Measurements from ENCODE around the gene MAN2C1.

DNA sequence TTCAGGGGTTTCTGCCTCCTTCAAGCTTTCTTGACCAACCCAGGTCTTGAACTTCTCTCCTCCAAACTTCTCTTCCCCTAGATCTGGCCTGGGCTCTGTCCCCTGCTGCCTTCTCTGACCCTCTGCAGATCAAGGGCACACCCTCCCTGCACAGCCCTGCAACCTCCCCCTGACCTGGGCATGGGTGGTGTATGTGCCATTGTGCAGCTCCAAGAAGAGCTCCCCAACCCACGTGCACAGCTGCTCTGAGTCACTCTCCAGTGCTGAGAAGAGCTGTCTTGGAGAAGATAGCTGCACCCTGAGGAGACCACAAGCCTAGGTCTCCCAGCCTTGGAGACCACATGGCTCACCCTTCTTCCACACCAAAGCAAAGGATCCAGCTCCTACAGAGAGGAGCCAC lies 8.0 kb downstream of the MAN2C1 start:
- TF ChIP-seq, protein P1, sequence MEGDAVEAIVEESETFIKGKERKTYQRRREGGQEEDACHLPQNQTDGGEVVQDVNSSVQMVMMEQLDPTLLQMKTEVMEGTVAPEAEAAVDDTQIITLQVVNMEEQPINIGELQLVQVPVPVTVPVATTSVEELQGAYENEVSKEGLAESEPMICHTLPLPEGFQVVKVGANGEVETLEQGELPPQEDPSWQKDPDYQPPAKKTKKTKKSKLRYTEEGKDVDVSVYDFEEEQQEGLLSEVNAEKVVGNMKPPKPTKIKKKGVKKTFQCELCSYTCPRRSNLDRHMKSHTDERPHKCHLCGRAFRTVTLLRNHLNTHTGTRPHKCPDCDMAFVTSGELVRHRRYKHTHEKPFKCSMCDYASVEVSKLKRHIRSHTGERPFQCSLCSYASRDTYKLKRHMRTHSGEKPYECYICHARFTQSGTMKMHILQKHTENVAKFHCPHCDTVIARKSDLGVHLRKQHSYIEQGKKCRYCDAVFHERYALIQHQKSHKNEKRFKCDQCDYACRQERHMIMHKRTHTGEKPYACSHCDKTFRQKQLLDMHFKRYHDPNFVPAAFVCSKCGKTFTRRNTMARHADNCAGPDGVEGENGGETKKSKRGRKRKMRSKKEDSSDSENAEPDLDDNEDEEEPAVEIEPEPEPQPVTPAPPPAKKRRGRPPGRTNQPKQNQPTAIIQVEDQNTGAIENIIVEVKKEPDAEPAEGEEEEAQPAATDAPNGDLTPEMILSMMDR (IDR thresholded peaks at IDR 0.05) = no peak
- TF ChIP-seq EP300 (IDR thresholded peaks at IDR 0.05) = no peak
- no peak for TF ChIP-seq POLR2A (IDR thresholded peaks at IDR 0.05)
